Peyer's patch (tissue), 4 donors: ENCODE results near the gene CAPN7.

Experiments
- POLR2A ChIP-seq, 2 donors: fragments of 450-650 bp; IDR thresholded peaks; one replicate each; pipeline ENCODE4 v1.5.1; 2017; ENCODE audit warnings: antibody characterized with exemption in 2 of 2, mild to moderate bottlenecking in 2 of 2, moderate library complexity in 2 of 2
- TF ChIP-seq, protein P1 (sequence below), 6 experiments: fragments of 450-650 bp in 4 of 6; fragments of 200-600 bp in 2 of 6; sonication (generic) in 1 of 6; IDR thresholded peaks; one replicate each; pipeline ENCODE4 v1.5.1; 2017 to 2019; ENCODE audit warnings: antibody characterized with exemption in 6 of 6, mild to moderate bottlenecking in 3 of 6, moderate library complexity in 1 of 6

GRCh38 chr3:15299036-15299435 is 93.0 kb downstream of the CAPN7 start:
- TF ChIP-seq POLR2A (IDR thresholded peaks at IDR 0.05) = no peak
- TF ChIP-seq, protein P1, sequence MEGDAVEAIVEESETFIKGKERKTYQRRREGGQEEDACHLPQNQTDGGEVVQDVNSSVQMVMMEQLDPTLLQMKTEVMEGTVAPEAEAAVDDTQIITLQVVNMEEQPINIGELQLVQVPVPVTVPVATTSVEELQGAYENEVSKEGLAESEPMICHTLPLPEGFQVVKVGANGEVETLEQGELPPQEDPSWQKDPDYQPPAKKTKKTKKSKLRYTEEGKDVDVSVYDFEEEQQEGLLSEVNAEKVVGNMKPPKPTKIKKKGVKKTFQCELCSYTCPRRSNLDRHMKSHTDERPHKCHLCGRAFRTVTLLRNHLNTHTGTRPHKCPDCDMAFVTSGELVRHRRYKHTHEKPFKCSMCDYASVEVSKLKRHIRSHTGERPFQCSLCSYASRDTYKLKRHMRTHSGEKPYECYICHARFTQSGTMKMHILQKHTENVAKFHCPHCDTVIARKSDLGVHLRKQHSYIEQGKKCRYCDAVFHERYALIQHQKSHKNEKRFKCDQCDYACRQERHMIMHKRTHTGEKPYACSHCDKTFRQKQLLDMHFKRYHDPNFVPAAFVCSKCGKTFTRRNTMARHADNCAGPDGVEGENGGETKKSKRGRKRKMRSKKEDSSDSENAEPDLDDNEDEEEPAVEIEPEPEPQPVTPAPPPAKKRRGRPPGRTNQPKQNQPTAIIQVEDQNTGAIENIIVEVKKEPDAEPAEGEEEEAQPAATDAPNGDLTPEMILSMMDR (IDR thresholded peaks at IDR 0.05) = no peak
